Uterus (tissue), 4 donors: ENCODE data around the gene CRADD. TPM values are rescaled to one million over a fixed set of nuclear protein-coding genes. Genes with fewer than 3 reads are reported as not detected.
A peak's percentile ranks its signal among the peaks of the same experiment; 100 is the strongest.

Source experiments
- DNase-seq, 2 donors: peaks; one replicate each; pipeline ENCODE4 v3.0.0-alpha.2; 2019 to 2020
- H3K27ac ChIP-seq, 2 donors: fragments of 200-600 bp; sonication (generic); 1 replicate in 1 of 2; 2 replicates in 1 of 2; pipeline ENCODE4 v1.5.1; 2016 to 2018
- H3K27me3 ChIP-seq, 2 donors: fragments of 200-600 bp; sonication (generic); one replicate each; pipeline ENCODE4 v1.5.1; 2018 to 2019; ENCODE audit warnings: control low read depth in 1 of 2
- H3K36me3 ChIP-seq, 2 donors: fragments of 200-600 bp; sonication (generic); one replicate each; pipeline ENCODE4 v1.5.1; 2019; ENCODE audit warnings: control low read depth in 1 of 2
- H3K4me1 ChIP-seq, 2 donors: fragments of 200-600 bp; sonication (generic); one replicate each; pipeline ENCODE4 v1.5.1; 2018 to 2019; ENCODE audit warnings: control low read depth in 1 of 2
- H3K4me3 ChIP-seq, 2 donors: fragments of 200-600 bp; sonication (generic); 1 replicate in 1 of 2; 2 replicates in 1 of 2; pipeline ENCODE4 v1.5.1; 2018 to 2019; ENCODE audit warnings: mild to moderate bottlenecking in 1 of 2
- H3K9me3 ChIP-seq, 2 donors: fragments of 200-600 bp; sonication (generic); one replicate each; pipeline ENCODE4 v1.5.1; 2019; ENCODE audit warnings: control low read depth in 1 of 2
- CTCF ChIP-seq, 4 experiments: fragments of 200-600 bp in 2 of 4; fragments of 450-650 bp in 2 of 4; sonication (generic) in 2 of 4; IDR thresholded peaks; one replicate each; pipeline ENCODE4 v1.5.1; 2016 to 2019; ENCODE audit warnings: antibody characterized with exemption in 4 of 4, mild to moderate bottlenecking in 2 of 4, moderate library complexity in 1 of 4
- POLR2A ChIP-seq, 2 donors: fragments of 450-650 bp; IDR thresholded peaks; one replicate each; pipeline ENCODE4 v1.6.1; 2016; ENCODE audit warnings: antibody characterized with exemption in 2 of 2, mild to moderate bottlenecking in 1 of 2, moderate library complexity in 1 of 2
- intact Hi-C: fragments of 100-400 bp; cut with DNase I; formaldehyde crosslinking; loops from one replicate; pipeline ENCODE4 v1.15.1; 2023; ENCODE audit warnings: low total_unique reads
- total RNA-seq, 4 donors: library from RNA; depleted of rRNA in 3 of 4; stranded (reverse); fragments of >200 nt in 3 of 4; gene quantifications; one replicate each; pipeline versions ENCODE4 v1.1.0 to v1.2.4, GENCODE V29; 2014 to 2023
- donor health status: DM: yes; HTN: yes; CAD: no.

The CRADD gene
- total RNA-seq, 4 donors from 2014 or later: 26.4 to 105 (median 49.2) TPM

GRCh38 chr12:93803424-93803807 is 126.2 kb downstream of the CRADD start:
- TF ChIP-seq POLR2A (IDR thresholded peaks at IDR 0.05) (no peak), CTCF (IDR thresholded peaks at IDR 0.05) (no peak)
- H3K27me3 ChIP-seq: no peaks in the 10 kb centered on the region
- DNase-seq: no peak
- no peaks in the 10 kb centered on the region for H3K9me3 ChIP-seq
- H3K36me3 ChIP-seq: no peaks in the 10 kb centered on the region
- no peaks in the 10 kb centered on the region for H3K4me1 ChIP-seq
- H3K4me3 ChIP-seq: no peak overlapping the region
- intact Hi-C loops: no loop called here
- H3K27ac ChIP-seq: peak overlapping the region; percentile 72 to 75

GRCh38 chr12:93804392-93805179 is 127.4 kb downstream of the CRADD start:
- H3K4me3 ChIP-seq: no peak overlapping the region
- no peaks in the 10 kb centered on the region for H3K27me3 ChIP-seq
- no peaks in the 10 kb centered on the region for H3K4me1 ChIP-seq
- intact Hi-C loops: no loop called here
- no peaks in the 10 kb centered on the region for H3K9me3 ChIP-seq
- DNase-seq: no peak
- H3K27ac ChIP-seq: peak overlapping the region; percentile 72 to 75
- TF ChIP-seq CTCF (IDR thresholded peaks at IDR 0.05) (no peak), POLR2A (IDR thresholded peaks at IDR 0.05) (no peak)
- no peaks in the 10 kb centered on the region for H3K36me3 ChIP-seq

- TF ChIP-seq POLR2A (IDR thresholded peaks at IDR 0.05) (no peak), CTCF (IDR thresholded peaks at IDR 0.05) (no peak)
- no peak overlapping the region for H3K27ac ChIP-seq
- intact Hi-C loops: no loop called here
These were observed 128.6 kb downstream of the CRADD start for GRCh38 chr12:93805736-93806141.

GRCh38 chr12:93807354-93807753 is 130.2 kb downstream of the CRADD start:
- no peaks in the 10 kb centered on the region for H3K36me3 ChIP-seq
- TF ChIP-seq CTCF (IDR thresholded peaks at IDR 0.05) (no peak), POLR2A (IDR thresholded peaks at IDR 0.05) (no peak)
- intact Hi-C loops: no loop called here
- no peaks in the 10 kb centered on the region for H3K27me3 ChIP-seq
- no peak for DNase-seq
- peaks cover 0 to 7% of the 10 kb centered on the region in 2 donors for H3K4me1 ChIP-seq
- H3K4me3 ChIP-seq: no peak overlapping the region
- H3K9me3 ChIP-seq: no peaks in the 10 kb centered on the region
- no peak overlapping the region for H3K27ac ChIP-seq

More at GRCh38 chr12:93805736-93806141, 128.6 kb downstream of the CRADD start:
- Histone ChIP-seq H3K9me3 (no peaks in the 10 kb centered on the region), H3K4me3 (no peak overlapping the region), H3K27me3 (no peaks in the 10 kb centered on the region), H3K36me3 (no peaks in the 10 kb centered on the region), H3K4me1 (no peaks in the 10 kb centered on the region)
- no peak for DNase-seq

- intact Hi-C loops: no loop called here
- H3K36me3 ChIP-seq: no peaks in the 10 kb centered on the region
- no peaks in the 10 kb centered on the region for H3K9me3 ChIP-seq
- H3K27me3 ChIP-seq: no peaks in the 10 kb centered on the region
- TF ChIP-seq CTCF (IDR thresholded peaks at IDR 0.05): no peak
- TF ChIP-seq POLR2A (IDR thresholded peaks at IDR 0.05): no peak
- H3K4me3 ChIP-seq: no peak overlapping the region
- H3K4me1 ChIP-seq: peaks cover 6 to 13% of the 10 kb centered on the region in 2 donors
- no peak for DNase-seq
- no peak overlapping the region for H3K27ac ChIP-seq
These were observed 131.2 kb downstream of the CRADD start for GRCh38 chr12:93808169-93808899.
